Measurements from ENCODE around the gene GADD45G.

- TF ChIP-seq, protein P1, sequence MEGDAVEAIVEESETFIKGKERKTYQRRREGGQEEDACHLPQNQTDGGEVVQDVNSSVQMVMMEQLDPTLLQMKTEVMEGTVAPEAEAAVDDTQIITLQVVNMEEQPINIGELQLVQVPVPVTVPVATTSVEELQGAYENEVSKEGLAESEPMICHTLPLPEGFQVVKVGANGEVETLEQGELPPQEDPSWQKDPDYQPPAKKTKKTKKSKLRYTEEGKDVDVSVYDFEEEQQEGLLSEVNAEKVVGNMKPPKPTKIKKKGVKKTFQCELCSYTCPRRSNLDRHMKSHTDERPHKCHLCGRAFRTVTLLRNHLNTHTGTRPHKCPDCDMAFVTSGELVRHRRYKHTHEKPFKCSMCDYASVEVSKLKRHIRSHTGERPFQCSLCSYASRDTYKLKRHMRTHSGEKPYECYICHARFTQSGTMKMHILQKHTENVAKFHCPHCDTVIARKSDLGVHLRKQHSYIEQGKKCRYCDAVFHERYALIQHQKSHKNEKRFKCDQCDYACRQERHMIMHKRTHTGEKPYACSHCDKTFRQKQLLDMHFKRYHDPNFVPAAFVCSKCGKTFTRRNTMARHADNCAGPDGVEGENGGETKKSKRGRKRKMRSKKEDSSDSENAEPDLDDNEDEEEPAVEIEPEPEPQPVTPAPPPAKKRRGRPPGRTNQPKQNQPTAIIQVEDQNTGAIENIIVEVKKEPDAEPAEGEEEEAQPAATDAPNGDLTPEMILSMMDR (IDR thresholded peaks at IDR 0.05): no peak
- no peak for TF ChIP-seq ZFX (IDR thresholded peaks at IDR 0.05; ENCODE audit: borderline replicate concordance)
Observed at GRCh38 chr9:89654025-89654662, 49.3 kb downstream of the GADD45G start.
